Colonic mucosa (tissue), 4 donors: ENCODE measurements around the gene SLC17A9. TPM values are rescaled to one million over a fixed set of nuclear protein-coding genes. Genes with fewer than 3 reads are reported as not detected.

Experiments
- DNase-seq: peaks from one replicate; pipeline ENCODE4 v3.0.0-alpha.2; 2020
- H3K27ac ChIP-seq: fragments of 200-600 bp; one replicate; pipeline ENCODE4 v1.8.0; 2021
- H3K27me3 ChIP-seq: fragments of 200-600 bp; one replicate; pipeline ENCODE4 v1.8.0; 2021
- H3K36me3 ChIP-seq: fragments of 200-600 bp; one replicate; pipeline ENCODE4 v1.8.0; 2021
- H3K4me1 ChIP-seq: fragments of 200-600 bp; one replicate; pipeline ENCODE4 v1.8.0; 2021; ENCODE audit warnings: mild to moderate bottlenecking
- H3K4me3 ChIP-seq: fragments of 200-600 bp; one replicate; pipeline ENCODE4 v1.8.0; 2021
- H3K9ac ChIP-seq, 2 donors: one replicate each; pipeline ENCODE4 v1.7.0; 2013; ENCODE audit warnings: control low read depth in 2 of 2, low read depth in 2 of 2, low read length in 2 of 2
- H3K9me3 ChIP-seq: fragments of 200-600 bp; one replicate; pipeline ENCODE4 v1.8.0; 2021
- intact Hi-C: fragments of 100-400 bp; cut with DNase I; formaldehyde crosslinking; loops from one replicate; pipeline ENCODE4 v1.14.1; 2022
- total RNA-seq, 2 donors: library from RNA; stranded (reverse); fragmentation: NEBNext Ultra II Directional in 1 of 2; extraction: Animal tissue kit (Norgen Biotek cat#: 25700) in 1 of 2; gene quantifications; one replicate each; pipeline ENCODE4 v1.2.1, GENCODE V29; 2021
- TF ChIP-seq, protein P1 (sequence below): fragments of 200-600 bp; IDR thresholded peaks from one replicate; pipeline ENCODE4 v1.8.0; 2022; ENCODE audit warnings: antibody characterized with exemption, mild to moderate bottlenecking
- donor health status: healthy.
- donor health status: DM: no; HTN: no; CAD: no.
- donor health status: DM: no; HTN: no; CAD: no.

SLC17A9 gene
- total RNA-seq, 2 donors from 2014 or later: 23.1 to 54.7 TPM

DNA sequence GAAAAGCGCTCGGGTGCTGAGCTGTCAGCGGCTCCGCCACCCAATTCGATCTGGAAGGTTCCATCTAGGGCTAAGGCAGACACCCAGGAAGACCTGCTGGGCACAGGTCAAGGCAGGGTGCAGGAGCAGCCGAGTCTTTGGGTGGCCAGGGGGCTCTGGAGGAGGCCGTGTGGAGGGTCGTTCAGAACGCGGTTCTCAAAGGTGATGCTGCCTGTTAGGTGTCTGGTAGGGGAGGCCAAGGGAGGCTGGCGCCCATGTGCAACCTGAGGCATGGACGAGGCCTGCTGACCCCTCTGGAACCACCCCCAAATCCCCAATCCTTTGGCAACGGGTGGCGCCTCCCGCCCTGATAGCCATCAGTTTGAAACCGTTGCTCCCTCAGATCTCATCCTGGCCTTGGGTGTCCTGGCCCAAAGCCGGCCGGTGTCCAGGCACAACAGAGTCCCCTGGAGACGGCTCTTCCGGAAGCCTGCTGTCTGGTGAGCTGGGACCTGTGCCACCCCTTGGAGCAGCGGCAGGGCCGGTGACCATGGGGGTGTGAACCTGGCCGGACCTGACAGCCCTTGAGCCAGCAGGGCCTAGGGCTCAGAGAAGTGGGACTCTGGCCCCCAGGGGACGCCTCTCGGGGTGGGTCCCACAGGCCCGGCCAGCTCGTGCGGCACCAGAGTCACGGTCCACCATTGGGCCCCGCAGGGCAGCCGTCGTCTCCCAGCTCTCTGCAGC, 10.5 kb downstream of the SLC17A9 start:
- H3K36me3 ChIP-seq: no peaks in the 10 kb centered on the region
- no peaks in the 10 kb centered on the region for H3K27me3 ChIP-seq
- no peak for DNase-seq
- no peak overlapping the region for H3K9ac ChIP-seq
- H3K4me1 ChIP-seq: no peaks in the 10 kb centered on the region
- no peak overlapping the region for H3K4me3 ChIP-seq
- no peak overlapping the region for H3K27ac ChIP-seq
- intact Hi-C loops: no loop called here
- H3K9me3 ChIP-seq: no peaks in the 10 kb centered on the region
- TF ChIP-seq, protein P1, sequence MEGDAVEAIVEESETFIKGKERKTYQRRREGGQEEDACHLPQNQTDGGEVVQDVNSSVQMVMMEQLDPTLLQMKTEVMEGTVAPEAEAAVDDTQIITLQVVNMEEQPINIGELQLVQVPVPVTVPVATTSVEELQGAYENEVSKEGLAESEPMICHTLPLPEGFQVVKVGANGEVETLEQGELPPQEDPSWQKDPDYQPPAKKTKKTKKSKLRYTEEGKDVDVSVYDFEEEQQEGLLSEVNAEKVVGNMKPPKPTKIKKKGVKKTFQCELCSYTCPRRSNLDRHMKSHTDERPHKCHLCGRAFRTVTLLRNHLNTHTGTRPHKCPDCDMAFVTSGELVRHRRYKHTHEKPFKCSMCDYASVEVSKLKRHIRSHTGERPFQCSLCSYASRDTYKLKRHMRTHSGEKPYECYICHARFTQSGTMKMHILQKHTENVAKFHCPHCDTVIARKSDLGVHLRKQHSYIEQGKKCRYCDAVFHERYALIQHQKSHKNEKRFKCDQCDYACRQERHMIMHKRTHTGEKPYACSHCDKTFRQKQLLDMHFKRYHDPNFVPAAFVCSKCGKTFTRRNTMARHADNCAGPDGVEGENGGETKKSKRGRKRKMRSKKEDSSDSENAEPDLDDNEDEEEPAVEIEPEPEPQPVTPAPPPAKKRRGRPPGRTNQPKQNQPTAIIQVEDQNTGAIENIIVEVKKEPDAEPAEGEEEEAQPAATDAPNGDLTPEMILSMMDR: no peak

DNA sequence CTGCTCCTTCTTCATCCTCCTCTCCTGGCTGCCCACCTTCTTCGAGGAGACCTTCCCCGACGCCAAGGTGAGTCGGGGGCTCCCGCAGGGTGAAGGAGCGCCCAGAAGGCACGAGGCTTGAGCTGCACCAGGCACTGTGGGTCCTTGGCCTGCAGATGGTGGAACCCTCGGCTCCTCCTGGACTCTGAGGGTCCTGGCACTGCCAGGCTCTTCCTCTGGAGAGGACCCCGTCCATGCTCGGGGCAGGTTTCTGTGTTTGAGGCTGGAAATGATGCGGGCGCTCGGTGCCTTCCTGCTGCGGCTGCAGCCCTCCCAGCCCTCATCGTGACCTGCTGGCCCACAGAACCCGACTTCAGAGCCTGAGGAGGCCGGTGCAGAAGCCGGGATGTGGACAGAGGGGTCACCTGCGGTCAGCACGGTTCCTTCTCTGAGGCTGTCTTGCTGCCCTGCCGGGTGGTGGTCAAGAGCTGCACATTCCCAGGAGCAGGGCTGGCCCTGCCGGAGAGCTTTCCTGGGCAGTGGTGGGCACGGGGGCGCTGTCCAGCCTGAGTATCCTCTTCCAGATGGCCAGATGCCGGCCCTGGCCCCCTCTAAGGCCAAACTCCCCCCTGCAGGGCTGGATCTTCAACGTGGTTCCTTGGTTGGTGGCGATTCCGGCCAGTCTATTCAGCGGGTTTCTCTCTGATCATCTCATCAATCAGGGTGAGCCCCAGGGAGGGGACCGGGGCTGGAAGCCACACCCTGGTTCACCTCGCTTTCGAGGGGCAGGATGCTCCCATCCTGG, 11.3 kb downstream of the SLC17A9 start:
- TF ChIP-seq, protein P1: no peak
- no peak overlapping the region for H3K9ac ChIP-seq
- H3K27ac ChIP-seq: no peak overlapping the region
- H3K36me3 ChIP-seq: no peaks in the 10 kb centered on the region
- intact Hi-C loops: no loop called here
- no peaks in the 10 kb centered on the region for H3K27me3 ChIP-seq
- no peak overlapping the region for H3K4me3 ChIP-seq
- H3K4me1 ChIP-seq: no peaks in the 10 kb centered on the region
- no peak for DNase-seq
- no peaks in the 10 kb centered on the region for H3K9me3 ChIP-seq

DNA sequence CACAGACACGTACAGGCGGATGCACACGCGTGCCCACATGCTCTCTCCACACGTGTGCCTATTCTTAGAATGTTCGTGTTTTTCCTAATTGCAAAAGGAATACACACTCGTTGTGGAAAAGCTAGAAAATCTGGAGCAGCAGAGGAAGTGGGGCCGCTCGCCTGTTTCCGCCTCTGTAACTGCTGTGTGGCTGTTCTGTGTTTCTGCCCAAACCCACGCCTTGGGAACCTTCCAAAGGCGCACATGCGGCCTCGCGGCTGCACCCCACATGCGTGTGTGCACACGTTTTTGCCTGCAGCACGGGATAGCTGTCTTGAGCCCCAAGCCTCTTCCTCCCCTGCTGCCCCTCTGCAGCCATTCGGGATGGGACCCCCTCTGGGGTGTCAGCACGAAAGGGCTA, 12.2 kb downstream of the SLC17A9 start:
- Histone ChIP-seq H3K27me3 (no peaks in the 10 kb centered on the region), H3K4me1 (no peaks in the 10 kb centered on the region), H3K4me3 (no peak overlapping the region), H3K36me3 (no peaks in the 10 kb centered on the region), H3K27ac (no peak overlapping the region), H3K9me3 (no peaks in the 10 kb centered on the region), H3K9ac (no peak overlapping the region)
- intact Hi-C loops: no loop called here
- TF ChIP-seq, protein P1: no peak
- DNase-seq: no peak

DNA sequence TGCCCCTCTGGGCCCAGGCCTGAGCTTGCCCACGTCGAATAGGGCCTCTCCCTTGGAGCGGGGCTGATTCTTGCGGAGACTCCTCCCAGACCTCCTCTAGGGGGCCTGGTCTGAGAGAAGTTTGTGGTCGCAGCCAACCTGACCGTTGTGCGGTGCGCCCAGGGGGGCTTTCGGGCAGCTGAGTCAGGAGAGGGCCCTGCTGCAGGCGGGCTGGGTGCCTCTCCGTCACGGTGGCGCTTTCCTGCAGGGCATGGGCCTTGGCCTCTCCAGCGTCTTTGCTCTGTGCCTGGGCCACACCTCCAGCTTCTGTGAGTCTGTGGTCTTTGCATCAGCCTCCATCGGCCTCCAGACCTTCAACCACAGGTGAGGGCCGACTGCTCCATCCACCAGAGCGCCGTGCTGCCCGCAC, 12.9 kb downstream of the SLC17A9 start:
- TF ChIP-seq, protein P1: no peak
- intact Hi-C loops: no loop called here
- no peaks in the 10 kb centered on the region for H3K9me3 ChIP-seq
- no peaks in the 10 kb centered on the region for H3K36me3 ChIP-seq
- H3K27me3 ChIP-seq: no peaks in the 10 kb centered on the region
- H3K4me3 ChIP-seq: no peak overlapping the region
- DNase-seq: no peak
- H3K27ac ChIP-seq: no peak overlapping the region
- H3K9ac ChIP-seq: no peak overlapping the region
- no peaks in the 10 kb centered on the region for H3K4me1 ChIP-seq

DNA sequence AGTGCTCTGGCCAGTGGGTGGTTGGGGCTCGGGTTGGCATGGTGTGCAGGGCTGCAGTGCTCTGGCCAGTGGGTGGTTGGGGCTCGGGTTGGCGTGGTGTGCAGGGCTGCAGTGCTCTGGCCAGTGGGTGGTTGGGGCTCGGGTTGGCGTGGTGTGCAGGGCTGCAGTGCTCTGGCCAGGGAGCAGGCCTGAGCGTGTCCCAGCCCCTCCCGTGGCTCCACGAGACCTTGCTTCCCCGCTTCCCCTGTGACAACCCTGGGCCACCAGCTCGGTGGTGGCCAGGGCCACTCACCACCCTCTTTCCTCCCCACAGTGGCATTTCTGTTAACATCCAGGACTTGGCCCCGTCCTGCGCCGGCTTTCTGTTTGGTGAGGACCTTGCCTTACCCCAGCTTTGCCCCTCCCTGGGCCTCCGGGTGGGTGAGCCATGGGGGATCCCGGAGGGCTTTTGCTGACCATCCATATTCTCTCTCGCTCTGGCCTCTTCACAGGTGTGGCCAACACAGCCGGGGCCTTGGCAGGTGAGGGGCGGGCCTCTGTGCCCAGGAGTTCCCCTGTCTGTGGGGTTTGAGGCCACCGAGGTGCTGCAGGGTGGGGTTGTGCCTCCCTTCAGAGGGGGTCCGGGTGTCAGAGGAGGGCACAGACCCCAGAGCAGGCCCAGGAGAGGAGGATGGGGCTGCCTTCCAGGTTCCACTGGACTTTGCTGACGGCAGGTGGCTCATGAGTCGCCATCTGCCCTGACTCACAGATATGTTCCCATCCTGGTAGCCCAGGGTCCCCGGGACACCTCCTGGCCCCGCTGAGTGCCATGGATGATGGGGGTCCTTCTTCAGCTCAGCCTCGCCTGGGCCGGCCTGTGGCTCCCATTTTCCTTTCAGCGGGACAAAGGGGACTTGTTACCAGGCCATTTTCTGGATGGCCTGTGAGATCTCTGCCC, 14.0 kb downstream of the SLC17A9 start:
- no peaks in the 10 kb centered on the region for H3K9me3 ChIP-seq
- H3K4me1 ChIP-seq: no peaks in the 10 kb centered on the region
- DNase-seq: no peak
- intact Hi-C loops: no loop called here
- no peak overlapping the region for H3K27ac ChIP-seq
- no peak overlapping the region for H3K9ac ChIP-seq
- H3K4me3 ChIP-seq: no peak overlapping the region
- H3K27me3 ChIP-seq: peaks cover 5% of the 10 kb centered on the region
- H3K36me3 ChIP-seq: no peaks in the 10 kb centered on the region
- TF ChIP-seq, protein P1: no peak
